Measurements from ENCODE around the gene GID8. TPM values are rescaled to one million over a fixed set of nuclear protein-coding genes. Genes with fewer than 3 reads are reported as not detected.

The GID8 gene
- polyA plus RNA-seq, 1 experiment, result 23.4 TPM

GRCh38 chr20:62943396-62943795, 5.4 kb downstream of the GID8 start:
- no peak overlapping the region for H3K4me3 ChIP-seq (ENCODE audit: low read depth, low read length)
- CTCF ChIA-PET, result no interaction called here
- no peak for TF ChIP-seq CTCF (IDR thresholded peaks at IDR 0.05; ENCODE audit: insufficient read depth, low read depth, low read length)
- POLR2A ChIA-PET, result no interaction called here
- no peaks in the 10 kb centered on the region for H3K27me3 ChIP-seq (ENCODE audit: control insufficient read depth, insufficient read depth, low read length)
- no peak for DNase-seq (ENCODE audit: low read depth)
- H3K36me3 ChIP-seq (ENCODE audit: control insufficient read depth, insufficient read depth, low read length), result peaks cover 27% of the 10 kb centered on the region

GRCh38 chr20:62944184-62944583, 6.2 kb downstream of the GID8 start:
- DNase-seq (ENCODE audit: low read depth), result no peak
- POLR2A ChIA-PET, result no interaction called here
- Histone ChIP-seq H3K4me3 (ENCODE audit: low read depth, low read length) (no peak overlapping the region), H3K27me3 (ENCODE audit: control insufficient read depth, insufficient read depth, low read length) (no peaks in the 10 kb centered on the region), H3K36me3 (ENCODE audit: control insufficient read depth, insufficient read depth, low read length) (peaks cover 30% of the 10 kb centered on the region)
- CTCF ChIA-PET, result interaction anchor here (1.8 kb wide), 1 partner anchor 29 kb away, joined by 5 read pairs; no protein-coding TSS in a partner anchor
- no peak for TF ChIP-seq CTCF (IDR thresholded peaks at IDR 0.05; ENCODE audit: insufficient read depth, low read depth, low read length)

- ChIA-PET POLR2A (no interaction called here), CTCF (interaction anchor here (1.8 kb wide), 1 partner anchor 28 kb away, joined by 5 read pairs; no protein-coding TSS in a partner anchor)
- peaks cover 29% of the 10 kb centered on the region for H3K36me3 ChIP-seq (ENCODE audit: control insufficient read depth, insufficient read depth, low read length)
- no peak for TF ChIP-seq CTCF (IDR thresholded peaks at IDR 0.05; ENCODE audit: insufficient read depth, low read depth, low read length)
- H3K4me3 ChIP-seq (ENCODE audit: low read depth, low read length), result no peak overlapping the region
- no peaks in the 10 kb centered on the region for H3K27me3 ChIP-seq (ENCODE audit: control insufficient read depth, insufficient read depth, low read length)
- DNase-seq (ENCODE audit: low read depth), result no peak
These were observed 6.8 kb downstream of the GID8 start for GRCh38 chr20:62944746-62945145.

- ChIA-PET CTCF (interaction anchor here (1.8 kb wide), 1 partner anchor 27 kb away, joined by 5 read pairs; no protein-coding TSS in a partner anchor), POLR2A (no interaction called here)
- H3K36me3 ChIP-seq (ENCODE audit: control insufficient read depth, insufficient read depth, low read length), result peaks cover 32% of the 10 kb centered on the region
- no peak for DNase-seq (ENCODE audit: low read depth)
- no peak for TF ChIP-seq CTCF (IDR thresholded peaks at IDR 0.05; ENCODE audit: insufficient read depth, low read depth, low read length)
- no peak overlapping the region for H3K4me3 ChIP-seq (ENCODE audit: low read depth, low read length)
- no peaks in the 10 kb centered on the region for H3K27me3 ChIP-seq (ENCODE audit: control insufficient read depth, insufficient read depth, low read length)
These were observed 7.9 kb downstream of the GID8 start for GRCh38 chr20:62945771-62946339.

GRCh38 chr20:62946918-62947317, 9.0 kb downstream of the GID8 start:
- ChIA-PET POLR2A (no interaction called here), CTCF (interaction anchor here (0.9 kb wide), 1 partner anchor 25 kb away, joined by 3 read pairs; no protein-coding TSS in a partner anchor)
- Histone ChIP-seq H3K27me3 (ENCODE audit: control insufficient read depth, insufficient read depth, low read length) (no peaks in the 10 kb centered on the region), H3K4me3 (ENCODE audit: low read depth, low read length) (no peak overlapping the region), H3K36me3 (ENCODE audit: control insufficient read depth, insufficient read depth, low read length) (peaks cover 32% of the 10 kb centered on the region)
- TF ChIP-seq CTCF (IDR thresholded peaks at IDR 0.05; ENCODE audit: insufficient read depth, low read depth, low read length), result no peak
- no peak for DNase-seq (ENCODE audit: low read depth)

All from BJ (cell line).